ENCODE measurements around the gene EPC2. TPM values are rescaled to one million over a fixed set of nuclear protein-coding genes. Genes with fewer than 3 reads are reported as not detected.

EPC2 gene
- total and polyA plus RNA-seq, 4 donors = 7.0 to 65.3 (median 20.8) TPM

DNA sequence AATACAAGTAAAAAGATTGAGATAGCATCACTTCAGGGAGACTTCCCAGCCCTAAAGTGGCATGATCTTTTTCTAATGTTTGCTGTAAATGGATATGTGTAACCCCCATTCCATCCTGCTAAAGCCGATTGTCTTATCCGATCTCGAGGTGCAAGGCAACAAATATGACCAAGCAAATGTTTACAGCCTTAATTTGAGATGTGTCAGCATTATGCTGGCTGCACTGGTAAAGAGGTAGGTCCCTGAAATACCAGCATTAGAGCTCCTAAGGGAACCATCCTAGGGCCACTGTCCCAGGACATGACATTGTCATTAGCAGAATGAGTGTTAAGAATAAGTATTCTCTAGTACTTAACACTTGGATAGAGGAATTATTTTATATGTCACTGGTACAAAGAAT lies 108.4 kb downstream of the EPC2 start:
- Histone ChIP-seq H3K4me3 (no peak overlapping the region), H3K4me1 (ENCODE audit: control insufficient read depth in 5 of 5, insufficient read depth in 5 of 5, low read length in 5 of 5) (peaks cover 0 to 13% (median 3%) of the 10 kb centered on the region in 5 donors), H3K9ac (ENCODE audit: insufficient read depth in 1 of 2, low read length in 2 of 2) (no peak overlapping the region), H3K27me3 (ENCODE audit: control insufficient read depth in 3 of 3, insufficient read depth in 3 of 3, low read length in 2 of 3) (no peaks in the 10 kb centered on the region), H3K36me3 (ENCODE audit: control insufficient read depth in 4 of 4, insufficient read depth in 4 of 4, low read length in 4 of 4) (peaks cover 0 to 3% (median 0%) of the 10 kb centered on the region in 4 donors), H3K9me3 (ENCODE audit: control insufficient read depth in 4 of 4, insufficient read depth in 3 of 4, low read length in 3 of 4) (no peaks in the 10 kb centered on the region), H3K27ac (ENCODE audit: low read depth in 1 of 2, low read length in 1 of 2) (no peak overlapping the region)
- ATAC-seq (ENCODE audit: insufficient read depth, low FRiP score) (no peak), DNase-seq (no peak)
- no peak for TF ChIP-seq CTCF (IDR thresholded peaks at IDR 0.05; ENCODE audit: control extremely low read depth, extremely low read depth)
- WGBS, 2 donors = 96 to 97% methylated on average over 3 of the region's 3 CpGs

- WGBS, 2 donors = 85 to 90% methylated on average over 1 of the region's 1 CpG
- DNase-seq = peak in 2 of 3 donors; percentile 45 to 59
- no peak overlapping the region for H3K9ac ChIP-seq (ENCODE audit: insufficient read depth in 1 of 2, low read length in 2 of 2)
- H3K4me3 ChIP-seq = no peak overlapping the region
- no peaks in the 10 kb centered on the region for H3K27me3 ChIP-seq (ENCODE audit: control insufficient read depth in 3 of 3, insufficient read depth in 3 of 3, low read length in 2 of 3)
- peaks cover 0 to 4% (median 0%) of the 10 kb centered on the region in 4 donors for H3K36me3 ChIP-seq (ENCODE audit: control insufficient read depth in 4 of 4, insufficient read depth in 4 of 4, low read length in 4 of 4)
- no peak for ATAC-seq (ENCODE audit: insufficient read depth, low FRiP score)
- H3K4me1 ChIP-seq (ENCODE audit: control insufficient read depth in 5 of 5, insufficient read depth in 5 of 5, low read length in 5 of 5) = peaks cover 0 to 13% (median 3%) of the 10 kb centered on the region in 5 donors
- no peak overlapping the region for H3K27ac ChIP-seq (ENCODE audit: low read depth in 1 of 2, low read length in 1 of 2)
- TF ChIP-seq CTCF (IDR thresholded peaks at IDR 0.05; ENCODE audit: control extremely low read depth, extremely low read depth) = no peak
- H3K9me3 ChIP-seq (ENCODE audit: control insufficient read depth in 4 of 4, insufficient read depth in 3 of 4, low read length in 3 of 4) = no peaks in the 10 kb centered on the region
These were observed 110.3 kb downstream of the EPC2 start for GRCh38 chr2:148754864-148755263.

GRCh38 chr2:148756292-148756975 lies 111.9 kb downstream of the EPC2 start:
- H3K4me3 ChIP-seq = no peak overlapping the region
- no peaks in the 10 kb centered on the region for H3K27me3 ChIP-seq (ENCODE audit: control insufficient read depth in 3 of 3, insufficient read depth in 3 of 3, low read length in 2 of 3)
- H3K4me1 ChIP-seq (ENCODE audit: control insufficient read depth in 5 of 5, insufficient read depth in 5 of 5, low read length in 5 of 5) = peaks cover 0 to 13% (median 3%) of the 10 kb centered on the region in 5 donors
- H3K27ac ChIP-seq (ENCODE audit: low read depth in 1 of 2, low read length in 1 of 2) = no peak overlapping the region
- no peak for DNase-seq
- ATAC-seq (ENCODE audit: insufficient read depth, low FRiP score) = no peak
- no peaks in the 10 kb centered on the region for H3K9me3 ChIP-seq (ENCODE audit: control insufficient read depth in 4 of 4, insufficient read depth in 3 of 4, low read length in 3 of 4)
- 76 to 81% methylated on average over 4 of the region's 4 CpGs for WGBS, 2 donors
- peaks cover 0 to 8% (median under 1%) of the 10 kb centered on the region in 4 donors for H3K36me3 ChIP-seq (ENCODE audit: control insufficient read depth in 4 of 4, insufficient read depth in 4 of 4, low read length in 4 of 4)
- TF ChIP-seq CTCF (IDR thresholded peaks at IDR 0.05; ENCODE audit: control extremely low read depth, extremely low read depth) = no peak
- H3K9ac ChIP-seq (ENCODE audit: insufficient read depth in 1 of 2, low read length in 2 of 2) = no peak overlapping the region

Measured in lung (tissue), 12 donors.